ENCODE results near the gene CXCR3.
"Not testable (repeated sequence)": the region's sequence is repeated elsewhere in the genome, so short reads cannot be mapped to it uniquely, and the experiment has no call there.

CXCR3 gene

DNA sequence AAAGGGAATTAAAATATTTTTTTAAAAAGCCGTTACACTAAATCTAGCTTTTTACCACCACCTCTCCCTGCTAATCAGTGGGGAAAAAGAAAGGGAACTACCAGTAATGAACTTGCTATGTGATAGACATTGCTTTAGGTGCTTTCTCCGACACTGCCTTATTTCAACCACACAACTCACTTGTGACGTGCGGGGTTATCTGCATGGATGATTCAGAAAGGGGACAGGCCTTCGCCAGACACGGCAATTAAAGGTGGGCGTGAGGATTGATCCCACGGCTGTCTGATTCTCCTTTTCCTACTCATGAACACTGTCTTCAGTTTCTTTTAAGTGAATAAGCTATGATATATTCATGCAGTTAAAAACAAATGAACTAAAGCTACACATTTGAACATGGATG lies 882 bp upstream of the CXCR3 start:
- Histone ChIP-seq H3K4me2 (peak overlapping the region; percentile 24 to 69 (median 56)), H3K9ac (no peak overlapping the region), H3K27me3 (peaks cover 20 to 85% (median 58%) of the 10 kb centered on the region in 11 experiments), H4K20me1 (peaks cover 0 to 51% (median 10%) of the 10 kb centered on the region in 11 experiments; a peak in 11 of 22 replicates), H3K9me3 (replicated peaks in 1 of 11) (peaks cover 3 to 19% (median 14%) of the 10 kb centered on the region in 11 experiments; a peak in 18 of 22 replicates), H3K36me3 (peaks cover 0 to 11% (median 4%) of the 10 kb centered on the region in 11 experiments; a peak in 7 of 22 replicates), H3K4me1 (peaks cover 40 to 54% (median 46%) of the 10 kb centered on the region in 10 experiments), H3K27ac (no peak overlapping the region), H3K4me3 (no peak overlapping the region)
- TF ChIP-seq Cebpa-rat (IDR thresholded peaks at IDR 0.05) = no peak

DNA sequence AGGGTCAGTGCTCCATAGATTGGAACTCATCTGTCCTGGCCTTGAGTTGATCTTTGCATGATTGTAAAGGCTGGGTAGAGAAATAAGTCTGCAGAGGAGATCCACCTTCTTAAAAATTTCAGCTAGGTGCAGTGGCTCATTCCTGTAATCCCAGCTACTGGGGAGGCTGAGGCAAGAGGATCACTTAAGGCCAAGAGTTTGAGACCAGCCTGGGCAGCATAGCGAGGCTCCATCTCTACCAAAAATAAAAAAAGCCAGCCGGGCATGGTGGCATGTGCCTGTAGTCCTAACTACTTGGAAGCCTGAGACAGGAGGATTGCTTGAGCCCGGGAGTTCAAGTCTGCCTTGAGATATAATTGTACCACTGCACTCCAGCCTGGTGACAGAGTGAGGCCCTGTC lies 476 bp upstream of the CXCR3 start:
- no peak overlapping the region for H3K4me3 ChIP-seq
- peaks cover 36 to 53% (median 43%) of the 10 kb centered on the region in 10 experiments for H3K4me1 ChIP-seq
- peaks cover 0 to 15% (median 8%) of the 10 kb centered on the region in 11 experiments; a peak in 10 of 22 replicates for H3K36me3 ChIP-seq
- peaks cover 23 to 85% (median 60%) of the 10 kb centered on the region in 11 experiments for H3K27me3 ChIP-seq
- peaks cover 0 to 47% (median 10%) of the 10 kb centered on the region in 11 experiments; a peak in 11 of 22 replicates for H4K20me1 ChIP-seq
- no peak for TF ChIP-seq Cebpa-rat (IDR thresholded peaks at IDR 0.05)
- peak overlapping the region; percentile 24 to 69 (median 56) for H3K4me2 ChIP-seq
- H3K27ac ChIP-seq = no peak overlapping the region
- H3K9me3 ChIP-seq (replicated peaks in 1 of 11) = peaks cover 3 to 19% (median 14%) of the 10 kb centered on the region in 11 experiments; a peak in 18 of 22 replicates
- no peak overlapping the region for H3K9ac ChIP-seq

DNA sequence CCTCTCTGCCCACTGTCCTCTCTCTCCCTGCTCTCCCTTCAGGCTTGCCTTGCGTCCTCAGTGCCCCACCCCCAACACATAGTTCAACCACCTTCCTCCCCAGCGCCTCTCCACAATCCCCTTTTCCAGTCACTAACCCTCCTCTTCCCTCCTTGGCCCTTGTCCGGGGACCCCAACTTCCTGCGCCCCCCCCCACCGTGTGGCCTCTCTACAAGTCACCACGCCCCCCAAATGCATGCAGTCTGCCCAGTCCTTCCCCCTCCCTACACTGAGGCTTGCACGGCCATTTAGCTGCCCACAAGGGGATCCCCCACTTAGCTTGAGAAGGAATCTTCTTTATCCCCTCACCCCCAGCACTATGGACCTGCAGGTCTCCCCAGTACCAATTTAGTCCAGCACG lies 569 bp downstream of the CXCR3 start:
- Histone ChIP-seq H4K20me1 (peaks cover 0 to 36% (median 10%) of the 10 kb centered on the region in 11 experiments; a peak in 12 of 22 replicates), H3K4me3 (no peak overlapping the region), H3K9me3 (replicated peaks in 1 of 11) (peaks cover 3 to 19% (median 14%) of the 10 kb centered on the region in 11 experiments; a peak in 18 of 22 replicates), H3K4me1 (peaks cover 25 to 43% (median 33%) of the 10 kb centered on the region in 10 experiments), H3K9ac (no peak overlapping the region), H3K27me3 (peaks cover 33 to 85% (median 60%) of the 10 kb centered on the region in 11 experiments), H3K4me2 (peak overlapping the region; percentile 24 to 69 (median 56)), H3K27ac (no peak overlapping the region), H3K36me3 (peaks cover 2 to 25% (median 15%) of the 10 kb centered on the region in 11 experiments; a peak in 16 of 22 replicates)
- no peak for TF ChIP-seq Cebpa-rat (IDR thresholded peaks at IDR 0.05)

DNA sequence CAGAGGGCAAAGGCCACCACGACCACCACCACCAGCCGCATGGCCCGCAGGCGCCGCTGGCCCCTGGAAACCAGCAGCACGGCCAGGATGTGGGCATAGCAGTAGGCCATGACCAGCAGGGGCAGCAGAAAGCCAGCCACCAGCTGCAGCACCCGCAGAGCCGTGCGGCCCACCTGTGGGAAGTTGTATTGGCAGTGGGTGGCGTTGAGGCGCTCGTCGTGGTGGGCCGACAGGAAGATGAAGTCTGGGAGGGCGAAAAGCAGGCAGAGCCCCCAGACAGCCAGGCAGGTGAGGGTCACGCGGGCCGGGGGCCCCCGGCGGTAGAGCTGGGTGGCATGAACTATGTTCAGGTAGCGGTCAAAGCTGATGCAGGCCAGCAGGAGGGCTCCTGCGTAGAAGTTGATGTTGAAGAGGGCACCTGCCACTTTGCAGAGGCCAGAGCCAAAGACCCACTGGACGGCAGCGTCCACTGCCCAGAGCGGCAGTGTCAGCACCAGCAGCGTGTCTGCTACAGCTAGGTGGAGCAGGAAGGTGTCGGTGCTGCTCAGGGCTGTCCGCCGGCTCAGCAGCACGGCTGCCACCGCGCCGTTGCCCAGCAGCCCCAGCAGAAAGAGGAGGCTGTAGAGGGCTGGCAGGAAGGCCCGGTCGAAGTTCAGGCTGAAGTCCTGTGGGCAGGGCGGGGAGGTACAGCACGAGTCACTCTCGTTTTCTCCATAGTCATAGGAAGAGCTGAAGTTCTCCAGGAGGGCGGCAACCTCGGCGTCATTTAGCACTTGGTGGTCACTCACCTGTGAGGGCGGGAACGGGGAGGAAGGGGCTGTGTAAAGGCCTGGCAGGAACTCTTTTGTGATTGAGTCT lies 1.4 kb downstream of the CXCR3 start:
- Histone ChIP-seq H3K4me3 (no peak overlapping the region), H3K9me3 (replicated peaks in 1 of 11) (peaks cover 3 to 19% (median 14%) of the 10 kb centered on the region in 11 experiments; a peak in 18 of 22 replicates), H3K4me1 (peaks cover 20 to 36% (median 27%) of the 10 kb centered on the region in 10 experiments), H4K20me1 (peaks cover 0 to 32% (median 4%) of the 10 kb centered on the region in 11 experiments; a peak in 12 of 22 replicates), H3K27me3 (peaks cover 41 to 85% (median 66%) of the 10 kb centered on the region in 11 experiments), H3K4me2 (peak overlapping the region in 2 of 11 experiments; percentile 24 to 56; a peak in 1 of 22 replicates), H3K36me3 (peaks cover 7 to 33% (median 19%) of the 10 kb centered on the region in 11 experiments; a peak in 18 of 22 replicates), H3K27ac (no peak overlapping the region), H3K9ac (no peak overlapping the region)
- no peak for TF ChIP-seq Cebpa-rat (IDR thresholded peaks at IDR 0.05)

DNA sequence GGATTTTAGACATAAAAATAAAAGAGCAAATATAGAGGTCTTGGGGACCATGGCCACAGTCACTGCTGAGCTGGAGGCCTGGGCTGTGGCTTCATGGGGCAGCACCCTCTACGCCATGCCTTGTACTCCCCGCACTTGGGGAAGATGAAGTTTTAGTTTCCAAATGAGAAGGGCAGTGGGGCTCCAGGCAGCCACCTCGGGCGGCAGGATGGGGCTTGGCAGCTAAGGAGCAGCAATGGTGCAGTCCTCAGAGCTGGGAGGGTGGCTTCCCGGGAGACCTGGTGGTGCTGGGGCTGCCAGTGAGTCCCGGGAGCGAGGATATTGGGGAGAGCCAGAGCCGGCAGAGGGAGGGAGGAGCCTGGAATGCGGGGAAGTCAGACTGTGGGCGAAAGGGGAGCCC lies 2.4 kb downstream of the CXCR3 start:
- Histone ChIP-seq H4K20me1 (peaks cover 0 to 32% (median 4%) of the 10 kb centered on the region in 11 experiments; a peak in 12 of 22 replicates), H3K27me3 (peaks cover 46 to 88% (median 74%) of the 10 kb centered on the region in 11 experiments), H3K4me1 (peaks cover 20 to 36% (median 27%) of the 10 kb centered on the region in 10 experiments), H3K36me3 (peaks cover 11 to 42% (median 26%) of the 10 kb centered on the region in 11 experiments; a peak in 20 of 22 replicates), H3K9me3 (replicated peaks in 1 of 11) (peaks cover 3 to 16% (median 12%) of the 10 kb centered on the region in 11 experiments; a peak in 18 of 22 replicates), H3K4me3 (no peak overlapping the region), H3K27ac (no peak overlapping the region), H3K4me2 (no peak overlapping the region), H3K9ac (no peak overlapping the region)
- TF ChIP-seq Cebpa-rat (IDR thresholded peaks at IDR 0.05) = no peak

DNA sequence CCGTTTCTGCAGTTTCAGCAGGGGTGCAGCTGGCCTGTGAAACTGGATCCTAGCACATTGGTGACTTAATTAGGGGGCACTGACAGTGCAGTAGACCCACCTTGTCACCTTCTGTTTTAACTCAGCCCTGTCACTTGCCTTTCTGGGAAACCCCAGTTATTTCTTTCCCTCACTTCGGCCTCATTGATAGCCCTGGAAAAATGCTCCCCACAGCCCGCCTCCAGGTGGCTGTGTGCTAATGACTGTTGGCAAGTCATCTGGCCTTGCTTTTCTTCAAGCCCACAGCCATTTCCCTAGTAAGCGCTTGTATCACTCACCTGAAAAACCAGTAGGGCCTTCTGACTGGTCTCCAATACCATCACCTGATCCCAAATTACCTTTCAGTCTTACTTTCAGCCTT lies 3.3 kb downstream of the CXCR3 start:
- peaks cover 1 to 7% (median 3%) of the 10 kb centered on the region in 11 experiments; a peak in 15 of 22 replicates for H3K9me3 ChIP-seq (replicated peaks in 1 of 11)
- peaks cover 20 to 36% (median 27%) of the 10 kb centered on the region in 10 experiments for H3K4me1 ChIP-seq
- H3K9ac ChIP-seq = no peak overlapping the region
- H3K27me3 ChIP-seq = peaks cover 53 to 88% (median 74%) of the 10 kb centered on the region in 11 experiments
- no peak overlapping the region for H3K4me2 ChIP-seq
- no peak for TF ChIP-seq Cebpa-rat (IDR thresholded peaks at IDR 0.05)
- no peak overlapping the region for H3K4me3 ChIP-seq
- H4K20me1 ChIP-seq = peaks cover 0 to 30% (median 4%) of the 10 kb centered on the region in 11 experiments; a peak in 12 of 22 replicates
- H3K36me3 ChIP-seq = peaks cover 20 to 51% (median 32%) of the 10 kb centered on the region in 11 experiments; a peak in 20 of 22 replicates
- H3K27ac ChIP-seq = no peak overlapping the region

DNA sequence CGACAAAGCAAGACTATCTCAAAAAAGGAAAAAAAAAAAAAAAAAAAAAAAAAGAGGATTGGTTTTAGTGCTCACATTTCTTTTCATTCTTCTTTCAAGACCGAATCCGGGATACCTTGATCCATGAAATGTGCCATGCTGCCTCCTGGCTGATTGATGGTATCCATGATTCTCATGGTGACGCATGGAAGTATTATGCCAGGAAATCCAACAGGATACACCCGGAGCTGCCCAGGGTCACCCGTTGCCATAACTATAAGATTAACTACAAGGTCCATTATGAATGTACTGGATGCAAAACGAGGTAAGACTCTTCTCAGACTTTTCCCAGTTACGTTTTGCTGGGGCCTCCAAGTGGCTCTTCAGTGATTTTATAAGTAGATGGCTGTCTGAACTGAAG lies 6.1 kb downstream of the CXCR3 start:
- peaks cover 54 to 93% (median 78%) of the 10 kb centered on the region in 11 experiments for H3K27me3 ChIP-seq
- H3K9ac ChIP-seq = no peak overlapping the region
- peaks cover 0 to 12% (median 0%) of the 10 kb centered on the region in 11 experiments; a peak in 9 of 22 replicates for H4K20me1 ChIP-seq
- no peak overlapping the region for H3K4me3 ChIP-seq
- no peak overlapping the region for H3K4me2 ChIP-seq
- H3K36me3 ChIP-seq = peaks cover 43 to 77% (median 50%) of the 10 kb centered on the region in 11 experiments
- H3K27ac ChIP-seq = no peak overlapping the region
- peaks cover 0 to 14% (median 0%) of the 10 kb centered on the region in 11 experiments; a peak in 8 of 22 replicates for H3K9me3 ChIP-seq (replicated peaks in 1 of 11)
- H3K4me1 ChIP-seq = peaks cover 0 to 8% (median under 1%) of the 10 kb centered on the region in 10 experiments; a peak in 8 of 20 replicates
- TF ChIP-seq Cebpa-rat (IDR thresholded peaks at IDR 0.05) = no peak

DNA sequence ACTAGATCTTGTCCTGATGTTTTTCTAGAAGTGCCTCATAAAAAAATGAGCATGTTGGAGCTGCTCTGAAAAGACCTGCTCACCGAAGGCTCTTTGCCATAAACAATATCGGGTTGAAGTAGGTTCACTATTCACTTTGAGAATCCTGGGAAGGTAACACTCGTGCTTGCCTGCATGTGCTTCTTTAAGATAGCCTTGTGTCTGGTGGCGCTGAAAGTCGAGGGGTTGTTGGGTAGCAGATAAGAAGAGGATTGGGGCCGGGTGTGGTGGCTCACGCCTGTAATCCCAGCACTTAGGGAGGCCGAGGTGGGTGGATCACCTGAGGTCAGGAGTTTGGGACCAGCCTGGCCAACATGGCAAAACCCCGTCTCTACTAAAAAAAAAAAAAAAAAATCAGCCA lies 6.6 kb downstream of the CXCR3 start:
- H3K4me1 ChIP-seq, H3K4me2 ChIP-seq, H3K27ac ChIP-seq, H3K9ac ChIP-seq, H4K20me1 ChIP-seq, H3K4me3 ChIP-seq: not testable (repeated sequence)
- Histone ChIP-seq H3K27me3 (peaks cover 57 to 99% (median 84%) of the 10 kb centered on the region in 11 experiments), H3K9me3 (replicated peaks in 1 of 11) (peaks cover 0 to 17% (median 0%) of the 10 kb centered on the region in 11 experiments; a peak in 9 of 22 replicates), H3K36me3 (peaks cover 43 to 79% (median 54%) of the 10 kb centered on the region in 11 experiments)
